K562 (cell line): Measurements from ENCODE around the gene MLLT11. TPM values are rescaled to one million over a fixed set of nuclear protein-coding genes. Genes with fewer than 3 reads are reported as not detected.
A peak's percentile ranks its signal among the peaks of the same experiment; 100 is the strongest.

Experiments used
- ATAC-seq: fragments of 200-7000 bp; cut with Tn5 transposase; 3 replicates; pipeline ENCODE4 v1.9.1; 2020; ENCODE audit warnings: moderate library complexity
- BruUV-seq: library from RNA; stranded (reverse); fragments of 400-500 nt; replicated peaks from 2 replicates; lab custom pipeline; 2021; lab: Mats Ljungman, UMichigan
- CTCF ChIA-PET: fragments of 300-600 bp; formaldehyde crosslinking; extraction: SDS; loops from one replicate; lab custom pipeline; 2021; ENCODE audit warnings: low intra/inter-chr PET ratio; lab: Yijun Ruan, JAX
- POLR2A ChIA-PET: fragments of 300-600, 350-650 bp; sonication (Branson Sonifier 250); formaldehyde crosslinking; extraction: SDS; loops from one replicate; lab custom pipeline; 2021; ENCODE audit warnings: antibody characterized with exemption, inconsistent platforms; lab: Yijun Ruan, JAX
- DNase-seq, 4 experiments: peaks; one replicate each; pipeline versions ENCODE4 v3.0.0 to v3.0.0-alpha.2; 2011 to 2018; ENCODE audit warnings: low spot score in 3 of 4, mixed read lengths in 3 of 4; ENCODE audit errors: extremely low read depth in 1 of 4
- FAIRE-seq: peaks from 2 replicates; lab custom pipeline; 2011; peaks lifted over from hg19 to GRCh38; lab: Jason Lieb, UNC
- H2AFZ ChIP-seq: 2 replicates; pipeline ENCODE4 v1.6.0; 2011; ENCODE audit warnings: low read depth, low read length, control low read depth, inconsistent platforms
- H3K27ac ChIP-seq: fragments of 200-600 bp; 3 replicates; pipeline ENCODE4 v1.8.0; 2011; ENCODE audit warnings: low read depth, mild to moderate bottlenecking, control low read depth, inconsistent platforms, low read length, moderate library complexity, mixed read lengths; ENCODE audit errors: extremely low read depth
- H3K27me3 ChIP-seq, 2 experiments: fragments of 300-600 bp in 1 of 2; 2 replicates in 1 of 2; 3 replicates in 1 of 2; pipeline versions ENCODE4 v1.6.0 to v1.8.0; 2011; ENCODE audit warnings: inconsistent platforms in 2 of 2, low read length in 2 of 2, mild to moderate bottlenecking in 1 of 2, mixed read lengths in 1 of 2, moderate library complexity in 1 of 2; ENCODE audit not compliant: control insufficient read depth in 2 of 2, insufficient read depth in 2 of 2
- H3K36me3 ChIP-seq: fragments of 300-600 bp; 3 replicates; pipeline ENCODE4 v1.8.0; 2011; ENCODE audit warnings: mild to moderate bottlenecking, low read length, inconsistent platforms; ENCODE audit not compliant: control insufficient read depth, insufficient read depth
- H3K4me1 ChIP-seq, 2 experiments: fragments of 200-600 bp in 1 of 2; replicated peaks in 1 of 2; 2 replicates in 1 of 2; 3 replicates in 1 of 2; pipeline versions ENCODE4 v1.5.1 to v1.8.0; 2011; ENCODE audit warnings: inconsistent platforms in 2 of 2, low read length in 2 of 2, mild to moderate bottlenecking in 1 of 2, mixed read lengths in 1 of 2, moderate library complexity in 1 of 2; ENCODE audit not compliant: control insufficient read depth in 2 of 2, insufficient read depth in 2 of 2
- H3K4me2 ChIP-seq: 2 replicates; pipeline ENCODE4 v1.6.1; 2011; ENCODE audit warnings: low read length, control low read depth, inconsistent platforms, mixed read lengths; ENCODE audit not compliant: insufficient read depth
- H3K4me3 ChIP-seq: fragments of 200-600 bp; sonication (generic), shearing (Covaris generic); 2 replicates; pipeline ENCODE4 v1.5.1; 2016; ENCODE audit warnings: control low read depth, inconsistent platforms
- H3K79me2 ChIP-seq: fragments of 200-600 bp; 3 replicates; pipeline ENCODE4 v1.8.0; 2011; ENCODE audit warnings: low read length, inconsistent platforms; ENCODE audit not compliant: control insufficient read depth, insufficient read depth
- H3K9ac ChIP-seq, 2 experiments: 2 replicates each; pipeline versions ENCODE4 v1.6.0 to v1.6.1; 2011; ENCODE audit warnings: low read depth in 2 of 2, low read length in 2 of 2, control low read depth in 1 of 2, inconsistent platforms in 1 of 2, mild to moderate bottlenecking in 1 of 2, mixed read lengths in 1 of 2; ENCODE audit not compliant: insufficient read depth in 1 of 2
- H3K9me1 ChIP-seq: one replicate; pipeline ENCODE4 v1.6.0; 2011; ENCODE audit warnings: inconsistent platforms, mild to moderate bottlenecking, low read length, moderate library complexity; ENCODE audit not compliant: control insufficient read depth, insufficient read depth
- H3K9me3 ChIP-seq: replicated peaks from 2 replicates; pipeline ENCODE4 v1.5.1; 2011; ENCODE audit warnings: low read depth, low read length, inconsistent platforms; ENCODE audit not compliant: control insufficient read depth, insufficient read depth
- H4K20me1 ChIP-seq: replicated peaks from 2 replicates; pipeline ENCODE4 v1.6.1; 2011; ENCODE audit warnings: low read length, inconsistent platforms, mixed read lengths; ENCODE audit not compliant: control insufficient read depth, insufficient read depth
- GTF3C2 ChIP-seq: IDR thresholded peaks from 3 replicates; pipeline ENCODE4 v1.6.1; 2011; ENCODE audit warnings: borderline replicate concordance, mild to moderate bottlenecking, moderate library complexity; ENCODE audit not compliant: insufficient read length; ENCODE audit errors: extremely low read depth
- MYNN ChIP-seq, 2 experiments: sonication (generic); formaldehyde crosslinking in 1 of 2; IDR thresholded peaks; 2 replicates each; pipeline versions ENCODE4 v1.5.0 to v1.6.1; 2016 to 2020; ENCODE audit warnings: antibody characterized with exemption in 1 of 2, missing genetic modification reagents in 1 of 2
- SUPT5H ChIP-seq: fragments of 450-650 bp; IDR thresholded peaks from 2 replicates; pipeline ENCODE4 v1.6.1; 2016
- WGBS: fragments of 100-300 bp; shearing (Covaris generic); methylation state at CpG from one replicate; pipeline ENCODE4 v1.1.6; 2016; ENCODE audit warnings: low coverage, mixed read lengths; ENCODE audit not compliant: insufficient coverage; ENCODE audit errors: missing lambda C conversion rate; 5-methylcytosine and 5-hydroxymethylcytosine counted together
- in situ Hi-C: fragments of 300-500 bp; cut with MboI; formaldehyde crosslinking; loops from 4 replicates; pipeline ENCODE4 v1.15.0; 2018; ENCODE audit warnings: inconsistent platforms, mixed read lengths
- intact Hi-C: fragments of 100-400 bp; cut with micrococcal nuclease; formaldehyde crosslinking; loops from 2 replicates; pipeline ENCODE4 v1.14.2; 2022
- polyA plus RNA-seq, 8 experiments: library from polyadenylated mRNA; depleted of rRNA in 4 of 8; stranded (reverse) in 5 of 8; unstranded in 3 of 8; fragments of >200 nt; fragmentation: Nextera tagmentation in 2 of 8; fragmentation: Illumina TruSeq in 1 of 8; extraction: Ambion mirVana in 2 of 8; extraction: Trizol in 1 of 8; gene quantifications; 2 replicates each; pipeline versions ENCODE4 v1.2.1 to v1.2.3, GENCODE V29; 2011 to 2014; ENCODE audit warnings: inconsistent platforms in 1 of 8, missing spikeins in 1 of 8
- total RNA-seq, 7 experiments: library from RNA; depleted of rRNA in 6 of 7; stranded (reverse); fragments of >200 nt in 6 of 7; fragmentation: Illumina TruSeq in 2 of 7; extraction: Trizol in 2 of 7; gene quantifications; 2 replicates each; pipeline versions ENCODE4 v1.2.1 to v1.2.3, GENCODE V29; 2011 to 2021; ENCODE audit warnings: low replicate concordance in 1 of 7

Gene MLLT11
- total and polyA plus RNA-seq, 9 of the 15 experiments (the other 6 are each of a cell fraction or from before 2014, with no cell fraction given): 12.1 to 91.0 (median 22.0) TPM

GRCh38 chr1:151049458-151049857 lies 10.7 kb upstream of the MLLT11 start:
- POLR2A ChIA-PET: interaction anchor here (0.9 to 2.9 kb wide), 8 partner anchors 8 to 43 kb away, joined by 3 to 36 read pairs (median 5); partner anchors contain the start of genes BNIPL, CDC42SE1, MINDY1 and MLLT11
- Histone ChIP-seq H4K20me1 (no peaks in the 10 kb centered on the region), H3K36me3 (peaks cover 47% of the 10 kb centered on the region), H3K9ac (peak overlapping the region in 1 of 2 experiments; percentile 60; a peak in 1 of 4 replicates), H3K9me1 (peaks cover 2% of the 10 kb centered on the region), H2AFZ (no peak overlapping the region), H3K4me2 (0 out of 2 replicates have a peak overlapping the region, but pooled peaks have one; percentile 12), H3K27ac (no peak overlapping the region; the same call in 2 of the 3 replicates), H3K9me3 (no peaks in the 10 kb centered on the region), H3K27me3 (no peaks in the 10 kb centered on the region), H3K4me3 (no peak overlapping the region), H3K4me1 (peaks cover 24 to 28% of the 10 kb centered on the region in 2 experiments; a peak in 4 of 5 replicates), H3K79me2 (peaks cover 25% of the 10 kb centered on the region)
- no peak for TF ChIP-seq GTF3C2
- TF ChIP-seq MYNN (IDR thresholded peaks at IDR 0.05): 0 out of 2 replicates have a peak, but pooled peaks have one; percentile 46
- no peak for TF ChIP-seq MYNN (CRISPR knock-in tag; IDR thresholded peaks at IDR 0.05)
- TF ChIP-seq SUPT5H: peak; percentile 1; the same call in 1 of the 2 replicates
- BruUV-seq: no TSS peak
- DNase-seq: no peak
- 73% methylated on average over 5 of the region's 5 CpGs for WGBS
- CTCF ChIA-PET: no interaction called here
- in situ Hi-C loops: no loop called here
- ATAC-seq: peak; percentile 15
- FAIRE-seq: no peak
- intact Hi-C loops: no loop called here
